ENCODE measurements around the gene SLC38A3.

GRCh38 chr3:50155891-50156290, 49.2 kb upstream of the SLC38A3 start:
- TF ChIP-seq CTCF (IDR thresholded peaks at IDR 0.05) (no peak), POLR2A (IDR thresholded peaks at IDR 0.05) (no peak)
